HK-2 (cell line): Measurements from ENCODE around the gene FAM221B.

ENCODE experiments used
- DNase-seq: peaks from one replicate; pipeline ENCODE4 v3.0.0-alpha.2; 2018; ENCODE audit not compliant: unreplicated experiment

FAM221B gene

DNA sequence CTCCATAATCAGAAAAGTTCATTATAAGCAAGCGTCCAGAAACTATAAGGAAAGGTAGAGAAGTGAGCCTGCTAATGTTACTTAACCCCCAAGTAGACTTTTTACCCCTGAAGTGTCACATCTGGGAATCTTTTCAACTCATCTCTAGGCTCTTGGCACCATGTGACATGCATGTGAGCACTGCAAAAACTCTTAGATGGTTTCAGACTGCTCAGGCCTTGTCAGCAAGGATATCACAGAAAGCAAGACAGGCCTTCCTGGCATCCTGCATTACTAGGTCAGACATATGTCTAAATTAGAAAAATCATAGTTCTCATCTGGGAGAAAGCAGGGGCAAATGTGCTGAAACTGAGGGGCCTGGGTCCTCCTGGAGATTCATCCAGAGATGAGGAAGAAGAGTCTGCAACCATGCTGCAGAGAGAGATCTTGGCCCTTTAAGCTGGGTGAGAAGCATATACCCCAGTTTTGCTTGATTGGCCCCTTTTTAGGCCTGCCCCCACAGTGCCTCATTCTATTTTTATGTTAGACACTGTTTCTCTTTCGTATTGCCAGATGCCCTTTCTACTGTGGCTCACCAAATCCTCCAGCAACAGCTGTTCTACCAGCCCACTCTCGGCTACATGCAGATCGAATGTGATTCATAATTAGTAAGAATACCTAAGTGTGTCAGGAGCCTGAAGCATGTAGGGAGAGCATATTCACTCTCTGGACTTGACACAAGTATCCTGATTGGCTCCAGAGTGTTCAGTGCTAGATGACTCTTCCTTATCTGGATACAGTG lies 19.4 kb upstream of the FAM221B start:
- DNase-seq = no peak

DNA sequence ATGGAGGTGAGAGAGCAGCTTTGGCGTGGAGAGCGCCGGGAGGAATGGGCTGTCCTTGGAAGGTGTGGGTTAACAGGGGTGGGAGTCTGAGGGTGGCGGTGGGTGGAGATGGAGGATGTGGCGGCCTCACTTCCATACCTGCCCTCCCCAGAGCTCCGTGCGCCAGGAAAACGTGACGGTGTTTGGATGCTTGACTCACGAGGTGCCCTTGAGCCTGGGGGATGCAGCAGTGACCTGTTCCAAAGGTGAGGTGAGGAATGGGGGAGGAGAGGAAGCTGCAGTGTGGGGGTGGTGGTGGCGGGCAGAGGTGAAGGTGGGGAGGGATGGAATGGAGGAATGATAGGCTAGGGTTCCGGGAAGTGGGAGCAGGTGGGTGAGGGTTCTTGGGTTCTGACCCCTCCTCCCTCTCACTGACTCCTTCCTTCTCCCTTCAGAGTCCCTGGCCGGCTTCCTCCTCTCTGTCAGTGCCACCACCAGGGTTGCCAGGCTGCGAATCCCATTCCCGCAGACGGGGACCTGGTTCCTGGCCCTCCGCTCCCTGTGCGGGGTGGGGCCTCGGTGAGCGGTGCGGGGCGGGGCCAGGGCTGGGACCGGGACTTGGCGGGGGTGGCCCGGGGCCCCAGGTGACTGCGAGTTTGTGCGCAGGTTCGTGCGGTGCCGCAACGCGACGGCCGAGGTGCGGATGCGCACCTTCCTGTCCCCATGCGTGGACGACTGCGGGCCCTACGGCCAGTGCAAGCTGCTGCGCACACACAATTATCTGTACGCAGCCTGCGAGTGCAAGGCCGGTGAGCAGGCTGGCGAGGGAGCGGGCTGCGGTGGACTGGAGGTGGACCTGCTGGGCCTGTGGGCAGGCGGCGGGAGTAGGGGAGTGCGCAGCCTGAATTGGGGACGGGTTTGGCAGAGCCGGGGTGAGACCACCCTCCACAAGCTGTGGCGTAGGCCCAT lies 17.6 kb upstream of the FAM221B start:
- no peak for DNase-seq

DNA sequence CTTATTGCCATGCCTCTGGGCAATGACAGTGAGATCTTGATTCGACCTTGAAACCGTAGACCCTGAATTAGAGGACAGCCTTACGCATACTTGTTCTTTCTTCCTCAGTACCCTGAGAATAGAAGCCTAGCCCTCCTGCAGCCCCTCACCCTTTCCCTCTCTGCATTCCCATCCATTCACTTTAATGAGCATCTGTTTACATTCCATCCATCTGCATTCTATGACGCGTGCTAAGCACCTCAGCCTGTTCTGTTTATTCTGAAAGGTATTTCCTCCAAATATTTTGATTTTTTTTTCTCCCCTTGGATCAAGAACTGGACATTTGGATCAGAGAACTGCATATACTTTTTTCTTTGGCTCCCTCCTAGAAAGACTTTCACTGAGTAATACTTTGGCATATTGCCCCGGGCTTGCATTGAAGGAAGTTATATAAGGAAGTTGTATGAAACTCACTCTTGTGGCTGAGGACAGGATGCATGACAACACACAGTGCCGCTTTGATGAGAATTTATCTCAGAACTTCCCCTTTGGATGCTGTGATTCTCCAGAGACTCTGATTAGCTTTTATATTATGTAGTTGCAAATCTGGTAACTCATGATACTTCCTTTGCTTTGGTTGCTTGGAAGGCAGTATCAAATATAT lies 16.2 kb upstream of the FAM221B start:
- DNase-seq = peak; percentile 7

DNA sequence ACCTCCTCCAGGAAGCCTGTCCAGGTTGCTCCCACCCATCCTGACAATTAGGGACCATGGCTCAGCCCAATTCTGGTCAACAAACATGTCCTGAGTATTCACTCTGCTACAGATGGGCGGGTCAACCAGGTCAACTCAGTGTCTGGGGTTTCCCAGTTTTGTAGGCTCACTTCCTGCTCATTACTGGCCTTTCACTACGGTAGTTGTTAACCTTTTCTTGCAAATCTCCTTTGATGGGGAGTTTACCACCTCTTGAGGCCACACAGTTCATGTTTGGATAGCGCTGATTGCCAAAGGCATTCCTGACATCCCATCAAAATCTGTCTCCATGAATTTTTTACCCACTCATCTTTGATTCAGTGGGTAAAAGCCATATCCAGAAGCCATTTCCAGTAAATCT lies 14.3 kb upstream of the FAM221B start:
- no peak for DNase-seq

DNA sequence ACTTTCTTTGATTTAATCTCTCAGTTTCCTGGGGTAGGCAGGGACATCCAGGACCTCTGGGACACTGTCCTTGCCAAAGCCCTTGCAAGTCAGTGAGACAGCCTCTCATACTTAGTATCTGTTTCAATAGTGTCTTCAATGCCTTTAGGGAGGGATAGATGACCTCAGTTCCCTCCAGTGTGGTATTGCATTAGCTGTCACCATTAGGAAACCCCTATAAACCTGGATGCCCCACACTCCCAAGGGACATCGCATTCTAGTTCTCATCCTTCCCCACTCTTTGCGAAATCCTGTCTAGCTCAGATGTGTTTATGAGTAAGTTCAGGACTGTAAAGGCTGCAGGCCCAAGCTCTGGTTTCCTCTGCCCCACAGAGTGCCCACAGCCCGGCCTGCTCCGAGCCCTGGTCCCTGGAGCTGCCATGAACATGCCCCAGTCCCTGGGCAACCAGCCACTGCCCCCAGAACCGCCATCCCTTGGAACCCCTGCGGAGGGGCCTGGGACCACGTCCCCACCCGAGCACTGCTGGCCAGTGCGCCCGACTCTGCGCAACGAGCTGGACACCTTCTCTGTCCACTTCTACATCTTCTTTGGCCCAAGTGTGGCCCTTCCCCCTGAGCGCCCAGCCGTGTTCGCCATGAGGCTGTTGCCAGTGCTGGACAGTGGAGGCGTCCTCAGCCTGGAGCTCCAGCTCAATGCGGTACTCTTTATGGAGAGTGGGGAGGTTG lies 13.7 kb upstream of the FAM221B start:
- no peak for DNase-seq

DNA sequence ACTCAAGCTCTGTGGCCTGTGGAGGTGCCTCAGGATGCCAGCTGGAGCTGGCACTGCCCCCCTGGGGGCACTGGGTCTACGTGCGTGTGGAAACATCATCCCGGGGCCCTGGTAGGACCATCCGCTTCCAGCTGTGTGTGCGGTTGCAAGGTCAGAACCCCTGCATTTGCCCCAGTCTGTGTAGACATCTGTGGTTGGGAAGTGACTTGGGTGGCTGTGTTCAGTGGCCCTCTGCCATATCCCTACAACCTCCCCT lies 13.0 kb upstream of the FAM221B start:
- DNase-seq = no peak

DNA sequence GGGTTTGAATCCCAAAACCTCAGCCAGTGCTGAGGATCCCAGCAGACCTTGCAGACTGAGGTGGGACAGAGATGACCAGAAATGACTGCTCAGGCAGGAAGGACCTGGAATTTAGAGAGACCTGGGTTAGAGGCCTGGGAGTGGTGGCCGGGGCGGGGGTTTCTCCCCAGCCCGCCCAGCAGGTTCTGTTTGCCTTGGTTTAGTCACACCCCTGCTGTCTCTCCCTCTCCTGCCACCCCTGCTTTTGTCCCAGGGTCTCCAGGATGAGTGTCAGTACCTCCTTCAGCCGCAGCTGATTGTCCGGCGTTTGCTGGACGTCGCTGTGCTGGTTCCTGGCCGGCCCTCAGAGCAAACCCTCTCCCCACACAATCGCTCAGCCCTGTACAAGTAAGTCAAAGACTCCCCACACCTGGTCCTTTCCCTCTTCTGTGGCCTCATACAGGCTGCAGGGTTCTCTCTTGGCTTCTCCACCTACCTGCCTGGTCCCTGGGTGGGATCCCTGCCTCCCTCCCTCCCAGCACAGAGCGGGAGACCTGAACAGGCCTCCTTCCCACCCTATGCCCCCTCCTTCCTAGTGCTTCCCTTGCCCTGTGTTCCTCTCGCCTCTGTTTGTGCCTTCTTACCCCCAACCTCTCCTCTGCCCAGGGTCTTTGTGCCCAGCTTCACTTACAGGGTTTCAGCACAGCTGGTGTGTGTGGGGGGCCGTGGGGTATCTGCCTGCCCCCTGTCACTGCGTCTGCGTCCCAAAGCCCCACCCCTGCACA lies 12.5 kb upstream of the FAM221B start:
- no peak for DNase-seq

DNA sequence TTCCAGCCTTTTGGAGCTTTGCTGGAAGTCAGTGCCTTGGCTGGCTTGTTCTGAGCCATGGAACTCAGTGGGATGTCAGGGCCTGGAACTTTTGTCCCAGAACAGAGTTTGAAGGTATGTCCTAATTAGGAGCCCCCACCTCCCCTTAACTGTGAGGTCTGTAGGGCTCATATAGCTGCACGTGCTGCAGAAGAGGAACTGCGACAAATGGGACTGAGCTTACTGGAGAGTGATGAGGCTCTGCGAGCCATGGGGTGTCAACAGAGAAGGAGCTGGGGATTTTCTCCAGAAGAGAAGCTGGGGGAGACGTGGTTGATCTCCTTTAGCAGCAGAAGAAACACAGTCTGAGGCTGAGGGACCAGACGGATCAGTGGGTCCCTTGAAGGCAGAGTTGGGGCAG lies 11.4 kb upstream of the FAM221B start:
- DNase-seq = no peak

DNA sequence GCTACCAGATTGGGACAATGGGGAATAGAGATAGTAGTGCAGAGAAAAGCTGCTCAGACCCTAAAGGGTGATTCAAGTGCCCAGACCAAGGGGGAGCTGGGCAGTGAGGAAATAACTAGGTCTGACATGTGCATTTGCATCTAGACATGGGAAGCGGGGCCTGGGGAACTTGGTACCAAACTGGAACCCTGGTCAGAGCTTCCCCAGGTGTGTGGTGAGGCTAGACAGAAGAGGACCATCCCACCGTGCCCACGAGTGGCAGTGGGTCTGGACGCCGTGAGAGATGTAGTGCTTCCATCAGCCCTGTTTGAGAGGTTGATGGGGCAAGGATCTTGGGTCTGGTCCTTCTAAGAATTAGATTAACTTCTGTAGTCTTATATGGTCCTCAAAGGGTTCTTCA lies 8.1 kb upstream of the FAM221B start:
- DNase-seq = no peak

DNA sequence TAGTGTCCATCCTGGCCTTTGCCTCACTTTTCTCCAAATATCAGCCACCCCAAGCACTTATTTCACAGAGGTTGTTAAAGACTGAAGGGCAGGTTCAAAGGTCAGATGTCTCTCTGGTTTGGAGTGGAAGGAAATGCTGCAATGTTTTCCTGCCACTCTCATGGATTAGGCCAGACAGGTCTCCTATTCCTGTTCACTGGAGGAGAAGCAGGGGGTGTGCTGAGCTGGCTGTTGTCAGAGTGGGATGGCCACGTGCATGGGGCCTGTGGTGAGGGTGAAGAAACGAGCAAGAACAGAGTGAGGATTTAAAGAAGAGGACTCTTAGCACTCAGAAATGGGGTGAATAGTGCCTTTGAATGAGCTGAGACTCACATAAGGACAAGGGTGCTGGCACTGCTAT lies 7.2 kb upstream of the FAM221B start:
- no peak for DNase-seq

DNA sequence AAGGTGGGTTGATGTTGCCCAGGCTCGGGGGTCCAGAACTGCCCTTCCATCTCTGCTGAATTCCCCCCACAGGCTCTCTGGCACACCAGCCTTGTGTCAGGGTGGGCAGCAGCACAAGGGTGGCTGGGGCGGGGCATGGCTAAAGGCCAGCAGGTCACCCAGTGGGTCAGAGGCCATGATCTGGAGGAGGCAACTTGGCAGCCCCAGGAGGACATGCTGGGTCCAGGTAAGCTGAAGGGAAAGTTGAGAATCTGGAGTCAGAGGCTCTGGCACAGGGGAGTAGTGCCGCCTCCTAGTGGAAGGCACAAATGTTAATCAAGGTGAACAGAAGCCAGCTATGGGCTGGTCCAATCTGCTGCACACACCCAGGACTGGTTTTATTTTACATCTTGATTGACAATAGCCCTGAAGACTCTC lies 6.7 kb upstream of the FAM221B start:
- no peak for DNase-seq

DNA sequence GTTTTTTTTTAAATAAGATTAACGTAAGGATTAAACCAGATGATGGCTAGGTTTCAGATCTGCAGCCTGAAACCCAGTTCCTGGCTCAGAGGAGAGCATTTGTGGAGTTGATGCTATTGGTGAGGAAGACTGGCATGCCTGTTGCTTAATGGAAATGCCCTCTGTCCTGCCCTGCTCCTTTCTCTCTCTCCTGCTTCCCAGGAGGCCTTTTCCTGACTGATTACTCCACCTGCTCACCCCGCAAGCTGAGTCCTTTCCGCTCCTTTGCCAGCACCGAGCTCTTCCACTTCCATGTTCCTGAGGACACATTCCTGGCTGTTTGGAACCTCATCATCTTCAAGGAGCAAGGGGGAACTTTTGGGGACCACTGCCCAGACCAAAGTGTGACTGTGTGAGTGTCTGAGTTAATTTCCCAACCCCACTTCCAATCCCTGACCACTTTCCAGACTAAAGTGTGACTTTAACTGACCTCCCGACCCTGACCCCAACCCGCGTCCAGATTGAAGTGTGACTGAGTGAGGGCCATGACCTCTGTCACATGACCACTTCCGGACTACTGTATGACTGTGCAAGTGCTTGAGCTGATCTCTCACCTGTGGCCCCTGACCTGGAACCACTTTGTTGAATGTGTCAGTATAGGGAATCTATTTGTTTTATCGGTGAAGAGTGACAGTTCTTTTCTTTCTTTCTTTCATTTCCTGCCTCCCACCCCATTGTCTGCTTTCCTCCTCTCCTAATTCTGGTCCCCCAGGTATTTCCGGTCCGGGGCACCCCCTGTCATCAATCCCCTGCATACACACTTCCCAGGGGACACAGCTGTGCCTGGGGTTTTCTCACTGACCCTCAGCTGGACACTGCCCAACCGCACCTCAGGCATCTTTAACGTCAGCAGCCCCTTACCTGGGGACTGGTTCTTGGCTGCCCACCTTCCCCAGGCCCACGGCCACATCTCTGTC lies 6.0 kb upstream of the FAM221B start:
- DNase-seq = no peak

DNA sequence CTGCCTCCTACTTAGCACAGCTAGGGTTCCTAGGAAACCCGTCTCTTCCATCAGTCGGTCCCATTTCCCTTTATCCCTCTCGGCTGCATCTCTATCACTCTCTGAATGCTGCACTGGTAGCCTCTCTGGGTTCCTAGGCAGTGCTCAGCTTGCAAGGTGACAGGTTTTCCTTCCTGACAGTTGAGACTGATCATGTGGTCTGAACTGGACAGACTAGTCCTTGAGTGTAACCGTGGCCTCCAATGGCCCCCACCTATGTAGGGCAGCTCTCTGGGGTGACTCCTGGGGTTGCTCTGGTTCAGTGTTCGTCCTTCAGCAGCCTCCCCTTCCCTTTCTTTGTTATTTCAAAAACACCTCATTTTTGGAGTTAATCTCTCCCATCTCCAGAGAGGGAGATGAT lies 4.3 kb upstream of the FAM221B start:
- DNase-seq = no peak

DNA sequence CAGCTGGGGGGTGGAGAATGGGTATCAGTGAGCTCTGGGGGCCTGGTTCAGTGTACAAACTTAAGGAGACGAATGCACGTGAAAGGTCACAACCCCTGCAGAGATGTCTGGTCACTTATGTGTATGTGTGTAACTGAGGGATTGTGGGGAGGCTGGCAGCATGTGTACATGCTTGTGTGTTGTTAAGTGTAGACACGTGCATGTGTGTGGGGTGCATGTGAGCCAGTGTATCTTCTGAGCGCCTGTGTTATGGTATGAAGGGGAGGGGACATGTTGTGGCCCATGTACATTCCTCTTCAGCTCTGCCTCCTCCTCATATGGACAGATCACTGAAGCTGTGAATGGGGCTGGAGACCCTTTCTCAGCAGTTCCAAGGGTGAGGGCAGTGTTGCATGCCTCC lies 2.5 kb upstream of the FAM221B start:
- no peak for DNase-seq

DNA sequence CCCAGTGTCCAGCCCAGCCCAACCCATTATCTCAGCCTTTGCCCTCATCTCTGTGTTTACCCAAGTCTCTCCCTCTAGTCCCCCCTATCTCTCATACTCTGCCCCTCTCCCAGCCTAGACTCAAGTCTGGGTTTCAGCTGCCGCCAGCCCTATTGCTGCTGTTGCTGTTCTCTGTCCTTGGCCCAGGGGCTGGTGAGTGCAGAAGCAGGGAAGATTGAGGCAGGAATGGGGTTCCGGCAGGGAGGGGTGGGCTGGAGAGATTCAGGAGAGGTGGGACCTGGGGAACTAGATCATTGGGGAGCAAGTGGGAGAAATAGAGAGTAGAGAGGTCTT lies 1.2 kb upstream of the FAM221B start:
- DNase-seq = no peak

DNA sequence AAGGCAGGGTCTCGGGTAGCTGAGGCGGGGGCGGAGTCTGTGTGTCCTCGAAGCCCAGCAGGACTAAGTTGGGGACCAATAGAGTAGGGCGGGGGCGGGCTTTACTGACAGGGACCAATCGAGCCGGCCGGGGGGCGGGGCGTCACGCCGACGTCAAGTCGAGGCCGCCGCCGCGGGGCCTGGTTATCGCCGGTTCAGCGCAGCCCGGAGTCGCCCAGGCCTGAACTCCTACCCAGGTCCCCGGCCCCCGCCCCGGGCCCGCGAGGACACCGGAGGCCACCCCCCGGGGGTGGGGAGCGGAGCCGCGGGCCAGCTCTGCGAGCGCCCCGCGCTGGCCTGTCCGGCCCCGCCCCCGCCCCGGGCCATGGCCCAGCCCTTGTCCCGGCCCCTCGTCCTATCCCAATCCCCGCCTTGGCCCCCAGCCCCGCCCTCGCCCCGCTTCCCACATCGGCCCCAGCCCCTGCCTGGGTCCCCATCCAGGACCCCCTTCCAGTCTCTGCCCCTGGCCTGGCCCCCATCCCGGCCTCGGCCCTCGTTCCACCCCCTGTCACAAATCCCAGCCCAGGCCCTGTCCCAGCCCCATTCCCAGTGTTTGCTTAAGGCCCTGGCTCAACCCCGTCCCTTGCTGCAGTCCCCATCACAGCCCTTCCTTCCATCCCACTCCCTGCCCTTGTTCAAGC lies 692 bp upstream of the FAM221B start, which contains the start of gene TMEM8B:
Gene TMEM8B, plus strand, starts transcription at position 145 of the 680 bp plus-strand sequence. Its CDS starts 220 bp downstream, at position 365.
- DNase-seq = peak; percentile 82

DNA sequence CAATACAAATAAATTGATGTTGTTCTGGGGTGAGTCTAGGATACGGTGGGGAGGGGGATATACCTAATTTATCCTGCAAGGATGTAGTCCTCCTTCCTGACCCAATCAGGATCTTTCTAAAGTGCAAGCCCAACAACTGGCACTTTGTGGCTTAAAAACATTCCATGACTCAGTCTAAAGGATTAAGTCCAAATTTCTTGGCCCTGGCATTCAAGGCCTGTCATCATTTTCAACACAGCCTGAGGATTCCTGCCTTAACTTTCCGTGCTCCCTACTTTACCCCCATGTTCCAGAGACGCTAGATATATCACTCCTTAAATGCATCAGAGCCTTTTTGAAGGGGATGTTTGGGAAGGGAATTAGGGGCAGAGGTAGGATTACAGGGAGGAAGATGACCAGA lies 1.0 kb downstream of the FAM221B start:
- DNase-seq = no peak

DNA sequence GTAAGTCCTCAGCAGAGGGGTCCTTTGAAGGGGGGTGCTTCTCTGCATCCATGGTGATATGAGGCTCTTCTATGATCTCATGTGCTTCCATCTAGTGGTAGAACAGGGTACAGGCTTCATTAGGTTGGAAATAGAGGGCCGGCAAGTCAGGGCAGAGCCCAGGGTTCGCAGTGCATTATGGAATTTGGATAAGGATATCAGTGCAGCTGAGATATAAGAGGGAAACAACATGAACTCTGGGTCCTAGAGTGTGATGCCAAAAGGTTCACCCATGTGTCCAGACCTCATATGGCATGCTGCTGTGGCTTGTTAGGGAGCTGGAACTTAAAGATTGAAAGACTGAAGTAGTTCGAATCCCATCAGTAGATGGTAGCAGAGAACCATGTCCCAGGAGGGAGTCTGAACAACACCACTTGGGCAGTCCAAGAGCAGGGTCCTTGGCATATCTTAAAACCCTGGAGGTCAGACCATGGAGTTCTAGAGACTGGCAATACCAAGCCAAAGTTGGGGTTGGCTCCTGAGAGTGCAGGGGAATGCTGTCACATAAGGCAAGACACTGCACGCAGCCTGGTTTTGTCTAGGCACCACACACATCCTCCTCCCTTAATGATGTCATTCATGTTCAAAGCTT lies 2.3 kb downstream of the FAM221B start:
- DNase-seq = peak; percentile 7

DNA sequence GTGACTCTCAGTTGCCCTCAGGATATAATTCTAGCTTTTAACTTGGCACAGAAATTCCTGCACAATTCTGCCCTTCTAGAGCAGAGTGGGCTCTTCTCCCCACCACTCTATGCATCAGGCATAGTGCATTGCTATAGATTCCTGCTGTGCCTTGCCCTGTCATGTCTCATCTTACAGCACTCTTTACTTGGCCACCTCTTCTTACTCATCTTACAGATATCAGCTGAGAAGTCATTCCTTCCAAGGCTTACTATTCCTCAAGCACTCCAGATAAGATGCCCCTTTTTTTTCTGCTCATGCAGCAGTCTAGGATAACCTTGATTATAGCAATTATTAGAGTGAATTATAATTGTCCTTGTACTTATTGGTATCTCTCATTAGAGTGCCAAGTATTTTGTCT lies 5.6 kb downstream of the FAM221B start:
- no peak for DNase-seq
